HG03025 (cell line): ENCODE measurements around the gene GAL.

ENCODE experiments used
- ATAC-seq: cut with Tn5 transposase; IDR thresholded peaks from one replicate; pipeline ENCODE4 v1.9.1; 2021; ENCODE audit warnings: mild to moderate bottlenecking, moderate library complexity; ENCODE audit not compliant: unreplicated experiment, low FRiP score

The GAL gene

GRCh38 chr11:68698993-68699392 is 14.6 kb downstream of the GAL start:
- no peak for ATAC-seq

- no peak for ATAC-seq
These were observed 20.5 kb downstream of the GAL start for GRCh38 chr11:68704887-68705286.

- no peak for ATAC-seq
These were observed 23.2 kb downstream of the GAL start for GRCh38 chr11:68707527-68707926.

GRCh38 chr11:68709062-68709461 is 24.7 kb downstream of the GAL start:
- no peak for ATAC-seq

- ATAC-seq = no peak
These were observed 26.1 kb downstream of the GAL start for GRCh38 chr11:68710409-68710808.

- ATAC-seq = no peak
These were observed 26.8 kb downstream of the GAL start for GRCh38 chr11:68711114-68711513.

- ATAC-seq = no peak
These were observed 29.9 kb downstream of the GAL start for GRCh38 chr11:68714060-68714856.

- no peak for ATAC-seq
These were observed 31.2 kb downstream of the GAL start for GRCh38 chr11:68715456-68716122.

GRCh38 chr11:68721075-68721474 is 36.7 kb downstream of the GAL start:
- ATAC-seq = no peak

- no peak for ATAC-seq
These were observed 37.8 kb downstream of the GAL start for GRCh38 chr11:68722143-68722542.

- ATAC-seq = no peak
These were observed 39.9 kb downstream of the GAL start for GRCh38 chr11:68724293-68724692.

- ATAC-seq = no peak
These were observed 43.4 kb downstream of the GAL start for GRCh38 chr11:68727783-68728182.

- no peak for ATAC-seq
These were observed 49.8 kb downstream of the GAL start for GRCh38 chr11:68734111-68734510.

- ATAC-seq = no peak
These were observed 50.8 kb downstream of the GAL start for GRCh38 chr11:68735125-68735524.

GRCh38 chr11:68735646-68736045 is 51.3 kb downstream of the GAL start:
- ATAC-seq = no peak
